Smooth muscle cell (in vitro differentiated cells): Measurements from ENCODE around the gene METTL26. TPM values are rescaled to one million over a fixed set of nuclear protein-coding genes. Genes with fewer than 3 reads are reported as not detected.

ENCODE experiments used
- DNase-seq: peaks from one replicate; lab custom pipeline; 2025; ENCODE audit not compliant: unreplicated experiment; lab: John Stamatoyannopoulos, UW
- H2AFZ ChIP-seq: fragments of 200-600 bp; sonication (generic); 2 replicates; pipeline ENCODE4 v1.6.0; 2016; ENCODE audit warnings: antibody characterized with exemption, low read depth, mild to moderate bottlenecking
- H3F3A ChIP-seq: fragments of 200-600 bp; sonication (generic); 2 replicates; pipeline ENCODE4 v1.6.0; 2017; ENCODE audit warnings: antibody characterized with exemption, low read depth
- H3K27ac ChIP-seq: fragments of 200-600 bp; sonication (generic); 2 replicates; pipeline ENCODE4 v1.5.1; 2016; ENCODE audit warnings: low read depth, mild to moderate bottlenecking
- H3K27me3 ChIP-seq: fragments of 200-600 bp; sonication (generic); 2 replicates; pipeline ENCODE4 v1.6.1; 2016; ENCODE audit warnings: low read depth, mild to moderate bottlenecking
- H3K36me3 ChIP-seq: fragments of 200-600 bp; sonication (generic); 2 replicates; pipeline ENCODE4 v1.5.1; 2016; ENCODE audit warnings: low read depth
- H3K4me1 ChIP-seq: fragments of 200-600 bp; sonication (generic); 2 replicates; pipeline ENCODE4 v1.5.1; 2016; ENCODE audit warnings: low read depth
- H3K4me2 ChIP-seq: fragments of 200-600 bp; sonication (generic); 2 replicates; pipeline ENCODE4 v1.6.0; 2016; ENCODE audit warnings: mild to moderate bottlenecking
- H3K4me3 ChIP-seq: fragments of 200-600 bp; sonication (generic); 2 replicates; pipeline ENCODE4 v1.5.1; 2016; ENCODE audit warnings: mild to moderate bottlenecking
- H3K79me2 ChIP-seq: fragments of 200-600 bp; sonication (generic); 2 replicates; pipeline ENCODE4 v1.6.0; 2016; ENCODE audit warnings: low read depth, mild to moderate bottlenecking
- H3K9ac ChIP-seq: fragments of 200-600 bp; sonication (generic); 2 replicates; pipeline ENCODE4 v1.6.0; 2016; ENCODE audit warnings: low read depth
- H3K9me3 ChIP-seq: fragments of 200-600 bp; sonication (generic); replicated peaks from 2 replicates; pipeline ENCODE4 v1.5.1; 2016; ENCODE audit warnings: low read depth
- H4K20me1 ChIP-seq: fragments of 200-600 bp; sonication (generic); 2 replicates; pipeline ENCODE4 v1.6.0; 2016; ENCODE audit warnings: low read depth
- CTCF ChIP-seq: fragments of 200-600 bp; sonication (generic); IDR thresholded peaks from 2 replicates; pipeline ENCODE4 v1.5.1; 2017; ENCODE audit warnings: borderline replicate concordance, mild to moderate bottlenecking, antibody characterized with exemption; ENCODE audit not compliant: insufficient read depth, poor library complexity, severe bottlenecking
- WGBS: methylation state at CpG from one replicate; pipeline ENCODE4 v1.1.7; 2016; ENCODE audit warnings: low lambda C conversion rate; 5-methylcytosine and 5-hydroxymethylcytosine counted together
- polyA plus RNA-seq: library from polyadenylated mRNA; unstranded; fragments of >200 nt; fragmentation: Nextera tagmentation; extraction: Ambion mirVana; gene quantifications from 2 replicates; pipeline ENCODE4 v1.2.1, GENCODE V29; 2016
- total RNA-seq: library from RNA; depleted of rRNA; stranded (reverse); fragments of >200 nt; gene quantifications from 2 replicates; pipeline ENCODE4 v1.2.3, GENCODE V29; 2014

Gene METTL26
- total and polyA plus RNA-seq, 2 experiments from 2014 or later: 134 to 238 TPM

DNA sequence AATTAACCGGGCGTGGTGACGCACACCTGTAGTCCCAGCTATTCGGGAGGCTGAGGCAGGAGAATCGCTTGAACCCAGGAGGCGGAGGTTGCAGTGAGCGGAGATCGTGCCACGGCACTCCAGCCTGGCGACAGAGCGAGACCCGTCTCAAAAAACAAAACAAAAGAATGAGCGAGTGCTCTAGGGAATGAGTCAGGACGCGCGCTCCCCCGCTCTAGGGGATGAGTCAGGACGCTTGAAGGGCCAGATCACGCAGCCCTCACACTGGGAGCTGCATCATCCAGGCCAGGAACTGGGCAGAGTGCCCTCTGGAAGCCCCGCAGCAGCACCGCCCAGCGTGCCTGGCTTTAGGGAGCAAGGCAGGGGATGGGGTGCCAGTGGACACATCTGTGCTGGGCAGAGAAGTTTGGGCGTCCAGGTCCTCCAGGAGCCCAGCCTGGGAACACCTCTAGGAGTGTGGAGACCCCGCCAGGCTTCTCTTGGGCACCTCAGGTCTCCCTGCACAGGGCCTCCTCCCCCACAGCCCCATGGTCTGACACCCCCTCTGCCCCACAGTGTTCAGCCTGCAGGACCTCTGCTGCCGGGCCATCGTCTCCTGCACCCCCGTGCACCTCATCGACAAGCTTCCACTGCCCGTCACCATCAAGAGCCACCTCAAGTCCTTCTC lies 9.2 kb downstream of the METTL26 start:
- no peak overlapping the region for H2AFZ ChIP-seq
- H3K79me2 ChIP-seq: no peaks in the 10 kb centered on the region
- H3K36me3 ChIP-seq: no peaks in the 10 kb centered on the region
- DNase-seq: peak; percentile 57
- no peak for TF ChIP-seq CTCF
- H3K9me3 ChIP-seq: no peaks in the 10 kb centered on the region
- peak overlapping the region; percentile 59 for H3K4me2 ChIP-seq
- peaks cover 1% of the 10 kb centered on the region for H4K20me1 ChIP-seq
- no peak overlapping the region for H3K4me3 ChIP-seq
- H3K27me3 ChIP-seq: no peaks in the 10 kb centered on the region
- peaks cover 8% of the 10 kb centered on the region for H3F3A ChIP-seq
- H3K9ac ChIP-seq: peak overlapping the region; percentile 88
- peak overlapping the region; percentile 96 for H3K27ac ChIP-seq
- WGBS: 51% methylated on average over 28 of the region's 29 CpGs
- H3K4me1 ChIP-seq: peaks cover 27% of the 10 kb centered on the region

DNA sequence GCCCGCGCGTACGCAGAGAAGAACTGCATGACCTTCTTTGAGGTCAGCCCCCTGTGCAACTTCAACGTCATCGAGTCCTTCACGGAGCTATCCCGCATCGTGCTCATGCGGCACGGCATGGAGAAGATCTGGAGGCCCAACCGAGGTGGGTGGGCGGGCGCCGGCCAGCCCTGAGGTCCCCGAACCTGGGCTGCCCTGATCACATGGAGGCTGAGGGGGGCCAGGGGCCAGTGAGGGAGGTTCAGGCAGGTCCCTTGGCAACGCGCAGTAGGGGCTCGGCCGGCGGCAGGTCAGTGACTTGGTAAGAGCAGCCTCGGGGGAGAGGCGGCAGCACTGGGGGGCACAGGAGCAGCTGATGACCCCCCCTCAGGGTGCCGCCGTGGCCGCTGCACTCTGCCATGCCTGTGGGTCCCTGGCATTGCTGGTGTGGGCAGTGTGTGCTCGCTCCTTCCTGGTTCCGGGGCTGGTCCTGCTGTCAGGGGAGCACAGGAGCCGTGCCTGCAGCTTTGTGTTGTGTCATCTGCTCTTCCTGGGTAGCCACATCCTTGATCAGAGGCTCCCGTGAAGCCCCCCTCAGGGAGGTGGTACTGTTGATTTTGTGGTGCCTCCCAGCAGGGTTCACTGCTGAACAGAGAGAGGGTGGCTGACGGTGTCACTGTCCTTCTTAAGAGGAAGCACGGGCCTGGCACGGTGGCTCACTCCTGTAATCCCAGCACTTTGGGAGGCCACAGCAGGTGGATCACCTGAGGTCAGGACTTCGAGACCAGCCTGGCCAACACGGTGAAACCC lies 9.9 kb downstream of the METTL26 start:
- no peak for TF ChIP-seq CTCF
- DNase-seq: no peak
- peaks cover 8% of the 10 kb centered on the region for H3F3A ChIP-seq
- H3K79me2 ChIP-seq: no peaks in the 10 kb centered on the region
- H3K9ac ChIP-seq: peak overlapping the region; percentile 88
- peak overlapping the region; percentile 59 for H3K4me2 ChIP-seq
- H3K9me3 ChIP-seq: no peaks in the 10 kb centered on the region
- H4K20me1 ChIP-seq: peaks cover 9% of the 10 kb centered on the region
- no peaks in the 10 kb centered on the region for H3K27me3 ChIP-seq
- H3K4me1 ChIP-seq: peaks cover 28% of the 10 kb centered on the region
- 98% methylated on average over 34 of the region's 35 CpGs for WGBS
- no peak overlapping the region for H3K4me3 ChIP-seq
- H3K27ac ChIP-seq: peak overlapping the region; percentile 96
- no peak overlapping the region for H2AFZ ChIP-seq
- no peaks in the 10 kb centered on the region for H3K36me3 ChIP-seq

DNA sequence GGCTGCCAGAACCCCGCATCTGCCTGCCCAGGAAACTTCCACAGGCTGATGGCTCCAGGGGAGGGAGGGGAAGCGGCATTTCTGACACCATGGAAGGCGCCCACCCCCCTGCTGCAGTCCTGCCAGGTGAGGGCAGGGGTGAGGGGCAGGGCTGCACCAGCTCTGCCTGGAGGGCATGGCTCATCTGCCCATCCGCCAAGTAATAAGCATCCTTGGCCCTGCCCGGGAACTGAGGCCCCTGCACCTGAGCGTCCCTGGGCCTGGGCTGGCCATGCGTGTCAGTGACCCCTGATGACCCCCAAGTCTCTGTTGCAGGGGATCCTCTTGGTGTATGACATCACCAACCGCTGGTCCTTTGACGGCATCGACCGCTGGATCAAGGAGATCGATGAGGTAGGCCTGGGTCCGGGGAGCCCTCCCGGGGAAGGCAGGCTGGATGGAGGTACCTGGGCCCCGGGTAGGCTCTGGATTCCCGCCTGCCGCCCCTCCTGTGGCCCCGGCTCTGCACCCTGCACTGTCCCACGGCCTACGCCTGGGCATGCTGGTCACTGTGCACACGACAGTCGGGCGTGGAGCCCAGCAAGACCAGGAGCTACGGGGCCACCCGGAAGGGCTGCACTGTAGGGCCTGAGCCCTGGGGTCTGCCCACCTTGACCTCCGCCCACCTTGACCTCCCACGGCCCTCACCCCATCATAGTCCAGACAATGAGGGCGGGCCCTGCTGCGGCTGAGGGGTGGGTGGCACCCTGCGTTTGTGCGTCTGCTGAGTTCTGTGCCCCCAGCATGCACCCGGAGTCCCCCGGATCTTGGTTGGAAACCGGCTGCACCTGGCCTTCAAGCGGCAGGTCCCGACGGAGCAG lies 10.8 kb downstream of the METTL26 start:
- peaks cover 21% of the 10 kb centered on the region for H3K4me1 ChIP-seq
- no peak overlapping the region for H3K27ac ChIP-seq
- no peak for DNase-seq
- no peak overlapping the region for H3K4me3 ChIP-seq
- no peaks in the 10 kb centered on the region for H3K9me3 ChIP-seq
- no peak overlapping the region for H3K9ac ChIP-seq
- peaks cover 6% of the 10 kb centered on the region for H3F3A ChIP-seq
- H3K79me2 ChIP-seq: no peaks in the 10 kb centered on the region
- H3K36me3 ChIP-seq: no peaks in the 10 kb centered on the region
- no peak overlapping the region for H2AFZ ChIP-seq
- WGBS: 97% methylated on average over 28 of the region's 37 CpGs
- H3K27me3 ChIP-seq: no peaks in the 10 kb centered on the region
- H4K20me1 ChIP-seq: peaks cover 14% of the 10 kb centered on the region
- no peak overlapping the region for H3K4me2 ChIP-seq
- TF ChIP-seq CTCF: no peak
